Glomerular endothelial cell (primary cell): Measurements from ENCODE around the gene CDH2. TPM values are rescaled to one million over a fixed set of nuclear protein-coding genes. Genes with fewer than 3 reads are reported as not detected.
A peak's percentile ranks its signal among the peaks of the same experiment; 100 is the strongest.

Source experiments
- DNase-seq: peaks from one replicate; pipeline ENCODE4 v3.0.0-alpha.2; 2011; ENCODE audit warnings: low read depth, low spot score; ENCODE audit errors: extremely low read depth
- total RNA-seq: library from RNA; depleted of rRNA; stranded (reverse); fragments of >200 nt; gene quantifications from 2 replicates; pipeline ENCODE4 v1.2.3, GENCODE V29; 2015

CDH2 gene
- total RNA-seq, 1 donor from 2014 or later: 104 TPM

DNA sequence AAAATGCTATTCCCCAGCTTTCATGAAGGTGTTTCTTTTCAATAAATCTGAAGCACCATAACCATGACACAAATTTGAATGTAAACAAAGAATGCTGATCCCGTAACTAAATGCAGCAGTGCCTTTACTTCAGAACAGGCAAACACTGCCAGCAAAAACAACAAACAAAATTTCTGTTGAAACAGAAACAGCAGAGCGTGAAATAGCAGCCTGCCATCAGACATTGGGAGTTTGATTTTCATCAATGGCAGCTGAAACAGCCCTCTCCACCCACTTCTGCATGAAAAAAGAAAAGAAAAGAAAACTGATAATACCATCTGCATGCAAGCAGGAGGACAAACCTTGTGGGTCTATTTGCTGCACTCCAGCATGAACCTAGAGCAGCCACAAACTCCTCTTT lies 128.3 kb downstream of the CDH2 start:
- DNase-seq: no peak

DNA sequence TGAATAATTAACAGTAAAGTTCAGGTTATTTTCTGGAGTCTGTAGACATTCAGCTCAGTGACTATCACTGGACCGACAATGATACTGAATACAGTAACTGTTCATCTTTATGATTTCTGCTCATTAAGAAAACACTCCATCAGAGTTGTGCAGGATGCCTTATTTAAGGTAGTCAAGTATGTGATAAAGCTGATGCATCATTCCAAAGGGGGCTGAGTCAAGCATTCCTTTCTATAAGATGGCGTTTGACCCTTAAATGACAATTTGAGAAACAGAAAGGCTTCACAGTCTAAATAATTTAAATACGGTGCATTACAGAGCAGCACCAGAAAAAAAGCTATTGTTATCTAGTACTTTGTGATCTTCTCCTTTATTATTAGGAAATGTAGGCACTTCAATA lies 131.1 kb downstream of the CDH2 start:
- no peak for DNase-seq

DNA sequence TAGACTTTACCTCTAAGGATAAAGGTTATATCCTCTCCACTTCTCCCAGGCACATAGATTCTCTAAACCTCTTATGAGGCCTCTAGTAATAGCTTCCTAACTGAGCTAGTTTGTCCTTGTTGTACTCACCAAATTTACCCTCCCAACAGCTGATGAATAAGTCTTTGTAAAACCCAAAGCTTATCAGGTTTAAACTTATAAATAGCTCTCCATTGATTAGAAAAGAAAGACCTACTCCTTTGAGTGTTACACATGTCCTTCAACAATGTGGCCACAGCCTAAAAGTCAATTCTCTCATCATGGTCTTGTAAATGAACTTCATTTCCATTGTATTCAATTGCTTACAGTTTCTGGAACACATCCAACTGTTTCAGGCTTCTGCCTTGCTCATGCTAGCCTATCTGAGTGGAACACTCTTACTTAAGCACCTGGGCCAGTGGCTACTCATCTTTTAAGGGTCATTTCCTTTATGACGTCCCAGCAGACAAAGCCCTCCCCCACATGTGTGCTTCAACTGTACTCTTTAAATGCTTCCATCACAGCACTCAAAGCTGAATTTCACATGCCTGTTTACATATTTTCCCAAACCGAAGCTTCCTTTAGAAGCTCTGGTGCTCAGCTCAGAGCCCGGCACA lies 131.6 kb downstream of the CDH2 start:
- DNase-seq: peak; percentile 44

DNA sequence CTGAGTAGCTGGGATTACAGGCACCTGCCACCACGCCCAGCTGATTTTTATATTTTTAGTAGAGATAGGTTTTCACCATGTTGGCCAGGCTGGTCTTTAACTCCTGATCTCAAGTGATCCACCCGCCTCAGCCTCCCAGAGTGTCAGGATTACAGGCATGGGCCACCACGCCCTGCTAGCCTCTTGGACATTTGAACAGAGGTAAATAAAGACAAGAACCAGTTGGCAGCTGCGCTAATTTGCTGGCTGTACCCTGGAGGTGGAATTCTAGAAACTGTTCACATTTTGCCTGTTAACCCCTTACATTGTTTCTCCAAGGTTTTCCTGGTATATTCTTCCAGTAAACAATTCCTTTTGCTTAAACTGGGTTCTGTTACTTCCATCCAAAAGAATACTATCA lies 132.9 kb downstream of the CDH2 start:
- DNase-seq: no peak

DNA sequence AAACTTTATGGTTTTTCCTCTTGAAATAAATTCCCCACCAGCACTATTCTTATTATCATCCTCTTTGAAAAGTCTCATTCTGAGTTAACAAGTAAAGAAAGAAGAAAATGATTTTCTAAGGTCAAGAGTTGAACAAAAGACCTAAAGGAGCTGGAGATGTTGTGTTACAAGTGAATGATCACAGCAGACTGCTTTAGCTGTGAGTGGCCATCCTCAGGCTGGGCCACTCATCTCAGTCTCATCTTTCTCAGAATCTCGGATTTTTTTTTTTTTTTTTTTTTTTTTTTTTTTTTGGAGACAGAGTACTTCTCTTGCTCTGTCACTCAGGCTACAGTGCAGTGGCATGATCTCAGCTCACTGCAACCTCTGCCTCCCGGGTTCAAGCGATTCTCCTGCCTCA lies 133.3 kb downstream of the CDH2 start:
- DNase-seq: no peak

DNA sequence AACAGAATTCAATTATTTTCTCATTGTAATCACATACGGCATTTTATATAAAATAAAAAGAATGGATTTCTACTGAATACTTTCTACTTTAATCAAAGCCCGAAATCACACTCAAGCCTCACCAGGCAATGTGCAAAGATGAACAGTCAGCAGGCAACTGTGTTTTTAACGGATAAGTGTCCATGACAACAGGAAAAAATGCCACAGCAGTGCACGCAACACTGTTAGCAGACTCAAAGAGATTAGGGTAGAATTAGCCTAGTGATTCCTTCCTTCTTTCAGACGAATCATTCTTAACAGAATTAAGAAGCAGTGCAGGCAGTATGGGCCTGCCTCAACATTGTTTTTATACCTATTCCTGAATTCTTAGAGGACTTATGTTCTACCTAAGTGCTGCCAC lies 135.6 kb downstream of the CDH2 start:
- no peak for DNase-seq

DNA sequence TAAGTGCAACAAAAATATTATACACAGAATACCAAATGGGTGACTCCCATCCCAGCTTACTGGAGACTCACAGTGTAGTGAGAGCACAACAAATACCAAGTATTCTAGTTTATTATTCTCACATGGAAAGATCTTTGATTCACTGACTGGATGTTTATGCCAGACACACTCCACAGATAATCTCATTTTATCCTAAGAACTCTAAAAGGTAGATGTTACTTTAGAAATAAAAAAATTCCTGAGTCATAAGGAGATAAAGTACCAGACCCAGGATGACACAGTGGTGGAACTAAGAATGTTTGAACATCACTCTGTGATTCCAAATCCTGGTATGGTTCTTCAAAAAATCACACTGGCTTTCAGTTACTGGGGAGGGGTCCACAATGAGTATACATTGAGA lies 136.2 kb downstream of the CDH2 start:
- no peak for DNase-seq

DNA sequence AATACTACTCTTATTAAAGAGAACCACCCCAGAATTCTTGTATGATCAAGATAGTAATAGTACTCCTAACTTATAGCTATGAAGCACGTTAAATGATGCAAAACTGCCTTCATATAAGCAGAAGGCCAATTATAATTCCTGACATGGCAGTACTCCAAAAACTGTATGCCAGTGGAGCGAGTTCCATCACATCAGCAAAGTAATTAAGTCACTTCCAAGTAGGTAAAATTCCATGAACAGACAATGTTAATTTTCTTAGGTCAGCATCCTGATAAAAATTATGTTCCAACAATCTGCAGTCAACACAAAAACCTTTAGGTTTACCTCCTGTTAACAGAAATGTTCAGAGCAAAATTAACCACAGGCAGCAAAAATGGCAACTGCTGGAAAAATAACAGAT lies 136.7 kb downstream of the CDH2 start:
- no peak for DNase-seq

DNA sequence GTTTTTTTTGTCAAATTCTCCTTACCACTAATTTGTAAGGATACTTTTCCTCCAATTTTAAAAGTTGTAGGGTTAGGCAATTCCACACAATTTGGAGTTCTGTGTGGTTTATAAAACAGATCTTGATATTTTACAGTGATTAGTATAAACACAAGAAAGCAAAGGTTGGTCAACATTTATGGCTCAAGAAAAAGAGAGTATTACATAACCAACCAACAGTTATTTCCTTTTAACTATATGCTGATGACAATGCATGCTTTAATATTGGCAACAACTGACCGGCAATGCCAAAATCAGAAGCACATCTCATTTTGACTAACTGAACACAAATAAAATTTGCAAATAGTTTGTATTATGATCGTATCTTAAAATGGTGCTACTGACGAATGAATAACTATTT lies 137.2 kb downstream of the CDH2 start:
- DNase-seq: no peak

DNA sequence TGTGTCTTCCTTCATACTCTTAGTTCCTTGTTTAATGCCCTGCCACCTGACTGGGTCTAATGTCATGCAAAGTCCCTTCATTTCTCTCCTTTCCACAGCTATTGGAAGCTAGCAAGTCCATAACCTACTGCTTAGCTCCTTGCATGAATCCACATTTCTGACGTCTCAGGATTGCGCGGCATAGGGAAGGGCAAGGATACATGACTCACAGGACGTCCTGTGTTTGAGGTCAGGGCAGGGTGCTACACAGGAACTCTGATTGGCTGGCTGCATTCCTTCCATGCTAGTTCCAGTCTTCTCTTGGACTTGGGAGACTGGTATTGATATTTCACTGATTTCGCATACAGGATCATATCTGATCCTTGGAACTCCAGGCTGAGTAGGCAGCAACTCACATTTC lies 137.9 kb downstream of the CDH2 start:
- peak; percentile 29 for DNase-seq

DNA sequence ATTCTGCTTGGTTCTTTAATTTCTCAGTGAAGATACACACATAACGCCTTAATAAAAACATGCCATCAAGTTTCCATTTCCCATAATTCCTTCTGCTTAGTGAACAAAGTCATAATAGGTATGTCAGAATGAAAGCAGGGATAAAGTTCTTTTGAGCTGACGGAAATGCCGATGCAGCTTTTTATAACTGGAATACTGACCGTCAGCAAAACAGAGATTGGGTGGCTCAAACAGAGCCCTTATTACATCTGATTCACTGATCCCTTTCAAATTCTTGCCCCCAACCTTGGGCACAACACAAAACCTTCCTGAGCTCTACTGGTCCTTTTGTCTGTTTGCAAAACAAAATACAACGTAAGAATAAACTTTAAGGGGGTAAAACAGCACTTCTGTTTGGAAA lies 140.4 kb downstream of the CDH2 start:
- no peak for DNase-seq

DNA sequence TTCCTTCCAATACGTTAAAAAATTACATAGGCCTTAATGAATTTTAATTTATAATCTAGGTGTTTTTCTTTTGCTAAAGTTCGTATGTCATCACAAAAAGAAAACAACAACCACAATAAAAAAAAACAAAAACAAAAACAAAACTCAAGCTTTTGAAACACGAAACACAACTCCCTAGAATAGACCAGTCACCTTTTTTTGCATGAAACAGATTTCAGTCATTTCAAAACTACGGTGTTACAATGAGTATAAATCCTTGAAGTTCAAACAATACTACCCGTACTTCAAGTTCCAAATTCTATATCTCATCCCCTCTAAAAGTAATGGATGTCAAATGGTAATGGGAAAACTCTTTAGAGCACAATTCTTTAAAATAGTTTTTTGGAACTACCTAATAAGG lies 142.4 kb downstream of the CDH2 start:
- no peak for DNase-seq

DNA sequence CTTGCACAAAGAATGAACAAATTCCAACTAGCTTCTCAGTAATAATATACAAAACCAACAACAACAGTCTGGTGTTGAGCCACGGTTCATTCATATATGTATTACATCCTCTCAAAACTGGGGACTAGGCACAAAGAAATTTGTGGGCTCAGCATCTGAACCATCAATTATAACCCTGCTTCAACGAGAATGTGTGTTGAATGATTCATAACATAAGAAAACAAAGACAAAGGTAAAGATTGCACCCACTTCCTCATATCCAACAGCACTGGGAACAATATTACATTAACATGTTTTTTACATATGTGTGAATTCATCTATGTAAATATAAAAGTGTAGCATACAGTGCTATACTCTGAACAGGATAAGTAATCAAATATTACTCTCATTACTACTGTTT lies 144.8 kb downstream of the CDH2 start:
- no peak for DNase-seq

DNA sequence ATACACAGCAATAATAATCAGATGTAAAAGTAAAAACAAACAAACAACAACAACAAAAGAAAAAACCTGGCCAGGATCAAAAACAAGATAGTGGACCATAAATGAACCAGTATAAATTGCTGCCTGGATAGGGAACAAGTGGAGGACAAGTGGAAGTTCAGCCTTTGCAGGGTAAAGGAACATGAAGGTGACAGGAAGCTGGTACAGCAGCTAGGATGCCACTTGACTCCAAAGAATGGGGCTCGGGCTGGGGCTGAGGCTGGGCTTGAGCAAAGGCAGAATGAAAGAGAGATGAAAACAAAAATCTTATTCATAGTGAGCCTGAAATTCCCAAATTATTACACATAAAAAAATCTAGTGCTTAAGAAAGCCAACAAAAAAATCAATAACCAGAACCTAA lies 146.5 kb downstream of the CDH2 start:
- DNase-seq: no peak

DNA sequence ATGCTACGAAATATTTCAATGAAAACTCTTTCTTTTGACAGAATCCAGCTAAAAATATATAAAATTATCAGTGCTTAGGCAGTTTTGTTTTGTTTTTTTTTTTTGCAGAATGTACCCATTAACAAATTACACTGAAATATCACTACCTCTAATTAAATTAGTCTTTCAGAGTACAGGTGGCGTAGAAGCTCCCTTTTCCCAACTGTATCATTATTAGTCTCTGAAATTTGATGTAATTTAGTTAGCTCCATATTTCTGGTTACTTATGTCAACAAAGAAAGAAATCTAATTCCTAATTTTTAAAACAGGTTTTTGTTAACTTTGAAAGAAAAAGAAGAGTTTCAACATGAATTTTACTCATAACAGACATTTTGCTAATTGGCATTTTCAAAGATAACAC lies 149.2 kb downstream of the CDH2 start:
- no peak for DNase-seq

DNA sequence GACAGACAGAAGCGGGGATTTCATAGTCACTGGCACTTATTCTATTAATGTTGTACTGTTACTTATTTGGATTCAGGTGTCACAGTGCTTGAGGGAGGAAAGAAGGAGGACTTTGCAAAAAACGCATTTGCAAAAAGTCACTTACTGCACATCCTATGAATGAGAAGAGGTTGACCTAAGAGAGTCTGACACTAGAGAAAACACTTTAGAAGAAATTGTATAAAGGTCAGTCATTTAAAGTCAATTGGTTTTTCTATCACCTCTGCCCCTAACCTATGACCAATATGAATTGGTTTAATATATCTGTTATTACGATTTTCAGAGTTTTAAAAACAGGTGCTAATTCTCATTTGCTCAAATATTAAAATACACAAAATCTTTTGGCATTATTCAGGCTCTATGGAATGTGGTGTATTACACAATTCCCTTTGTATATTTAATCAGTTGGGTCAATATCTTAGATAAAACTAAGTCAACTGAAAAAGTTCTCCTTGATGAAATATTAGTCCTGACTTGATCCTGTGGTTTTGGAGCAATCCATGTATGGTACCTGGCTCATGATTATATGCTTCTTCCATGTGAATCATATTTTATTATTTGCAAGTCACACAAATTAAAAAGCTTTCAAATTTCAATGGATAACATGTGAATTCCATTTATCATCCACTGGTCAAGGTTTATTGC lies 157.4 kb downstream of the CDH2 start:
- DNase-seq: no peak

DNA sequence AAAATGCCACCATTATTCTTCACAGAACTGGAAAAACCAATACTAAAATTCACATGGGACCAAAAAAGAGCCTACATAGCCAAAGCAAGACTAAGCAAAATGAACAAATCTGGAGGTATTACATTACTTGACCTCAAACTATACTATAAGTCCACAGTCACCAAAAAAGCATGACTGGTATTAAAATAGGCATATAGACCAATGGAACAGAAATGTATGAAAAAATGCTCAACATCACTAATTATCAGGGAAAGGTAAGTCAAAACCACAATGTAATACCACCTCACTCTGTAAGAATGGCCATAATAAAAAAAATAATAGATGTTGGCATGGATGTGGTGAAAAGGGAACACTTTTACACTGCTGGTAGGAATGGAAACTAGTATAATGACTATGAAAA lies 158.6 kb downstream of the CDH2 start:
- DNase-seq: no peak

DNA sequence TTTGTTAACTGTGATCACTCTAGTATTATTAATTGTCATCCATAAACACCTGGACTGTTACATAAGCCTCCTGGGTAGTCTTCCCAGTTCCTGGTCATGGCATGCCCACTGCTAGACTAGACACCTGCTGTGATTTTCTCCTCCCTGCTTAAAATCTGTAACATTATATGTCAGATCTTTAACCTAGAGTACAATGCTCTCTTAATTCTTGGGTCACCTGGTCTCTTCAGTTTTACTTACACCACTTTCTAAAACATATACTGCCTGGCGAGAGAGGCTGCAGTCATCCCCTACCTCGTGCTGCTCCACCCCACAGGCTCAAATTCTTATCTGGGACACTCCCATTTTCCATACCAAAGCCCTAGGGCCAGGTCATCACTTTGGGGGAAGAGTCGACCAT lies 161.3 kb downstream of the CDH2 start:
- DNase-seq: no peak

DNA sequence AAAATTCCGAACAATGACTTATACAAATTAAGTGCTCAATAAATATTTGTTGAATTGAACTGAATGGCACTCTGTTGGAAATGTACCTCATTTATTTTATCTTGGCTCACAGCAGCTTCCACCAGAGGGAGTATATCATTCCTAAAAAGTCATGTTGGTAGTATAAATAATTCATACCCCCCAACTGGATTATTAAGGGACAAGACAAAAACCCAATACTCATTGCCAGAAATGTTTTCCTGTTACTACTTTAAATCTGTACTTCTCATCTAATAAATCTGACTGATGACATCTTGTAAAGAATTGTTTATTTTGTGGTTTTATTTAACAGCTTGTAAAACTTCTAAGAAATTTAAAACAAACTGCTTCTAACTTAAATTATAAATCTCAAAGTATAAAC lies 163.9 kb downstream of the CDH2 start:
- DNase-seq: no peak

DNA sequence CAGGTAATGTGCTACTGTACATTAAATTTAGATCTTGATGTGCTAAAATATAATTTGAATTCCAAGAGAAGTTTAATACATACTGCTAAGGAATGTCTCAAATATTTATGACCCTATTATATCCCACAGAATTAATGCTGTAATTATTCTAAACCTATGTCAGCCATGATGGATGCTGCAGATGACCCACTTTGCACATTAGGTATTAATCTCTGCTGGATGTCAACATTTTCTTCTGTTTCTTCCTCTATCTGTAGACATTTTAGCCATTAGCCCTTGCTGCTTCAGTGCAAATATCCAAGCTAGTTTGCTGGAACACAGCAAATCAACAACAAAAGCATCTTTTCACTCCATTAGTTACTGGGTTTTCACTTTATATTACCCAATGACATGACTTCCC lies 164.6 kb downstream of the CDH2 start:
- DNase-seq: no peak

DNA sequence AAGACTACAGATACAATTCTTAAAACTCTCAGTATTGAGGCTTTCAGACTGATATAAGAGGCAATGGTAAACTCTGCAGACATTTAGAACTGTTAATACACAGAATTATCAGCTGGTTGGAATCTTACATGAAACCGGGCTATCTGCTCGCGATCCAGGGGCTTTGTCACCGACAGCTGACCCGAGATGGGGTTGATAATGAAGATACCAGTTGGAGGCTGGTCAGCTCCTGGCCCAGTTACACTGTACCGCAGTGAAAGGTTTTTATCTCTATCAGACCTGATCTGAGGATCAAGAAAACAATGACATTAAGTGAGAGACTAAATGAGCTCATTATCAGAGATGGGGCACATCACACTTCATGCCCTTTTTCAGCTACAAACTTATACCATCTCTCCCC lies 167.3 kb downstream of the CDH2 start:
- no peak for DNase-seq

DNA sequence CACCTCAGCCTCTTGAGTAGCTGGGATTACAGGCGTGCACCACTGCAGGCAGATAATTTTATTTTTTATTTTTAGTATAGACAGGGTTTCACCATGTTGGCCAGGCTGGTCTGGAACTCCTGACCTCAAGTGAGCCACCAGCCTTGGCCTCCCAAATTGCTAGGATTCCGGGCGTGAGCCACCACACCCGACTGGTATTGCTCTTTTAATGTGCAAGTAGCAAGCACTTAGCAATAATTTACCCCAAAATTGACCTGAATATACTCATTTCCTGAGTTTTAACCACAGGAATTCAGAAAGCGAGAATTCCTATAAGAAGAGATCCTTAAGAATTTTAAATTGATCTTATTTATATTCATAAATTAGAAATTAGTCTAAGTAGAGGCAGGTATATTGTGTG lies 169.1 kb downstream of the CDH2 start:
- no peak for DNase-seq

DNA sequence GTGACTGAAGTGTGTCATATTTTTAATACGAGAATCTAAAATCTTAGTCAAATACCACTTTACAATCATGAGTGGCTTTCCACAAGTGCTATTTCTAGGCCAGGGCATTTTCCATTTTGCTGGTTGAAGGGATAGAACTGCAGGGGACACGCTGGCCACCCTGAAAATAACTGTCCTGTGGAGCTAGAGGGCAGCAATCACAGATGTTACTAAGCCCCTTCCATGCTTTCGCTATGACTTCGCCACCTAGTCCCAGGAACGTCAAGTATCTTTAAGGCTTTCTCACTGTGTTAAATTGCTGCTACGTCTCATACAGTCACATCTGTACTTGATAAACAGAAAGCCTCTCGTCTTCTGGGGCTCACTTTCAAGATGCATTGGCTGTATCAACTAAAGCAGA lies 171.8 kb downstream of the CDH2 start:
- DNase-seq: no peak
